ENCODE measurements around the gene ATP6V1C2. TPM values are rescaled to one million over a fixed set of nuclear protein-coding genes. Genes with fewer than 3 reads are reported as not detected.

The ATP6V1C2 gene
- total and polyA plus RNA-seq, 9 of the 15 experiments (the other 6 are each of a cell fraction or from before 2014, with no cell fraction given) = 0.01 to 0.31 (median 0.10) TPM; not detected in 4

GRCh38 chr2:10680957-10681356, 40.5 kb upstream of the ATP6V1C2 start:
- WGBS (ENCODE audit: insufficient coverage, low coverage, missing lambda C conversion rate) = 84% methylated on average over 2 of the region's 2 CpGs
- no peak overlapping the region for H3K9ac ChIP-seq (ENCODE audit: insufficient read depth in 1 of 2, low read depth in 2 of 2, low read length in 2 of 2)
- H3K36me3 ChIP-seq (ENCODE audit: control insufficient read depth, insufficient read depth, low read length) = peaks cover 75% of the 10 kb centered on the region
- H3K4me2 ChIP-seq (ENCODE audit: insufficient read depth, low read length) = no peak overlapping the region
- BruUV-seq (replicated peaks) = no TSS peak
- no peak overlapping the region for H3K4me3 ChIP-seq
- no peaks in the 10 kb centered on the region for H3K9me3 ChIP-seq (replicated peaks; ENCODE audit: control insufficient read depth, insufficient read depth, low read depth, low read length)
- in situ Hi-C loops (cut with MboI) (no loop called here), intact Hi-C loops (cut with micrococcal nuclease) (no loop called here)
- H3K79me2 ChIP-seq (ENCODE audit: control insufficient read depth, insufficient read depth, low read length) = peaks cover 29% of the 10 kb centered on the region
- H3K4me1 ChIP-seq (replicated peaks in 1 of 2; ENCODE audit: control insufficient read depth in 2 of 2, insufficient read depth in 2 of 2, low read length in 2 of 2) = no peaks in the 10 kb centered on the region
- TF ChIP-seq POLR2AphosphoS5 (IDR thresholded peaks at IDR 0.05; ENCODE audit: control insufficient read depth, insufficient read depth, low read depth, low read length) (no peak), TAF7 (tag; IDR thresholded peaks at IDR 0.05) (no peak), NCOA6 (IDR thresholded peaks at IDR 0.05) (no peak), MAZ (CRISPR knock-in tag; conservative IDR thresholded peaks at IDR 0.05 in 1 of 2, IDR thresholded peaks at IDR 0.05 in 1 of 2) (no peak)
- H3K9me1 ChIP-seq (ENCODE audit: control insufficient read depth, insufficient read depth, low read length) = no peaks in the 10 kb centered on the region
- no peaks in the 10 kb centered on the region for H3K27me3 ChIP-seq (ENCODE audit: control insufficient read depth in 2 of 2, insufficient read depth in 2 of 2, low read length in 2 of 2)
- FAIRE-seq (peak; percentile 23), DNase-seq (ENCODE audit: extremely low read depth in 1 of 4, low spot score in 3 of 4) (no peak), ATAC-seq (no peak)
- no peak overlapping the region for H2AFZ ChIP-seq (ENCODE audit: low read depth, low read length)
- CTCF ChIA-PET (ENCODE audit: low intra/inter-chr PET ratio) = no interaction called here
- POLR2A ChIA-PET = interaction anchor here (0.7 kb wide), 1 partner anchor 8 kb away, joined by 4 read pairs; the partner anchor contains the start of gene NOL10
- H3K27ac ChIP-seq (ENCODE audit: extremely low read depth, low read depth, low read length) = no peak overlapping the region
- H4K20me1 ChIP-seq (replicated peaks; ENCODE audit: control insufficient read depth, insufficient read depth, low read length) = peaks cover under 1% of the 10 kb centered on the region; the same call in 1 of the 2 replicates

- no TSS peak for BruUV-seq (replicated peaks)
- Histone ChIP-seq H2AFZ (ENCODE audit: low read depth, low read length) (no peak overlapping the region), H3K9me3 (replicated peaks; ENCODE audit: control insufficient read depth, insufficient read depth, low read depth, low read length) (no peaks in the 10 kb centered on the region), H3K9me1 (ENCODE audit: control insufficient read depth, insufficient read depth, low read length) (no peaks in the 10 kb centered on the region), H3K4me1 (replicated peaks in 1 of 2; ENCODE audit: control insufficient read depth in 2 of 2, insufficient read depth in 2 of 2, low read length in 2 of 2) (peaks cover 19 to 23% of the 10 kb centered on the region in 2 experiments; a peak in 4 of 5 replicates), H3K9ac (ENCODE audit: insufficient read depth in 1 of 2, low read depth in 2 of 2, low read length in 2 of 2) (peak overlapping the region in 1 of 2 experiments; percentile 84; a peak in 2 of 4 replicates), H3K27ac (ENCODE audit: extremely low read depth, low read depth, low read length) (peak overlapping the region; percentile 30; the same call in 1 of the 3 replicates), H3K4me3 (no peak overlapping the region), H4K20me1 (replicated peaks; ENCODE audit: control insufficient read depth, insufficient read depth, low read length) (peaks cover 7% of the 10 kb centered on the region), H3K27me3 (ENCODE audit: control insufficient read depth in 2 of 2, insufficient read depth in 2 of 2, low read length in 2 of 2) (no peaks in the 10 kb centered on the region), H3K79me2 (ENCODE audit: control insufficient read depth, insufficient read depth, low read length) (peaks cover 71% of the 10 kb centered on the region), H3K36me3 (ENCODE audit: control insufficient read depth, insufficient read depth, low read length) (peaks cover 56% of the 10 kb centered on the region), H3K4me2 (ENCODE audit: insufficient read depth, low read length) (peak overlapping the region; percentile 41; the same call in 1 of the 2 replicates)
- ATAC-seq (peak; percentile 21), DNase-seq (ENCODE audit: extremely low read depth in 1 of 4, low spot score in 3 of 4) (peak in 2 of 4 experiments; percentile 42 to 52), FAIRE-seq (no peak)
- TF ChIP-seq CBFA2T3 (IDR thresholded peaks at IDR 0.05) (0 out of 2 replicates have a peak, but pooled peaks have one; percentile 2), ARID1B (IDR thresholded peaks at IDR 0.05) (no peak; the same call in 1 of the 2 replicates)
- ChIA-PET POLR2A (interaction anchor here (0.6 to 1.1 kb wide), 3 partner anchors 11 to 433 kb away, joined by 3 to 4 read pairs (median 3); no protein-coding TSS in a partner anchor), CTCF (ENCODE audit: low intra/inter-chr PET ratio) (no interaction called here)
- intact Hi-C loops (cut with micrococcal nuclease) = no loop called here
- 29% methylated on average over 5 of the region's 5 CpGs for WGBS (ENCODE audit: insufficient coverage, low coverage, missing lambda C conversion rate)
- in situ Hi-C loops (cut with MboI) = no loop called here
Observed at GRCh38 chr2:10686176-10686730, 35.2 kb upstream of the ATP6V1C2 start.

Measured in K562 (cell line).